GM12878 (cell line): ENCODE measurements around the gene SMG5. TPM values are rescaled to one million over a fixed set of nuclear protein-coding genes. Genes with fewer than 3 reads are reported as not detected.

ENCODE experiments used
- ATAC-seq: fragments of 200-7000 bp; cut with Tn5 transposase; 3 replicates; pipeline ENCODE4 v1.9.1; 2020; ENCODE audit warnings: mild to moderate bottlenecking, moderate library complexity
- BruUV-seq: library from RNA; stranded (reverse); fragments of 400-500 nt; replicated peaks from 2 replicates; lab custom pipeline; 2021; lab: Mats Ljungman, UMichigan
- CTCF ChIA-PET: fragments of 300-600 bp; sonication (Branson Sonifier 250); formaldehyde crosslinking; extraction: SDS; loops from one replicate; lab custom pipeline; 2021; ENCODE audit warnings: inconsistent platforms; lab: Yijun Ruan, JAX
- POLR2A ChIA-PET: fragments of 350-600 bp; formaldehyde crosslinking; extraction: SDS; loops from one replicate; lab custom pipeline; 2021; ENCODE audit warnings: inconsistent platforms; lab: Charles Lee
- RAD21 ChIA-PET: fragments of 300-600 bp; sonication (Branson Sonifier 250); formaldehyde crosslinking; loops from one replicate; lab custom pipeline; 2023; ENCODE audit warnings: antibody characterized with exemption; ENCODE audit not compliant: unreplicated experiment; lab: Charles Lee
- SMC1A ChIA-PET: fragments of 300-600 bp; sonication (Branson Sonifier 250); formaldehyde crosslinking; loops from one replicate; lab custom pipeline; 2023; ENCODE audit not compliant: unreplicated experiment, uncharacterized antibody; lab: Charles Lee
- DNase-seq: peaks from one replicate; pipeline ENCODE4 v3.0.0-alpha.2; 2011; ENCODE audit warnings: low read depth, low spot score
- FAIRE-seq: peaks from 3 replicates; lab custom pipeline; 2011; peaks lifted over from hg19 to GRCh38; lab: Jason Lieb, UNC
- H2AFZ ChIP-seq: 2 replicates; pipeline ENCODE4 v1.6.0; 2011; ENCODE audit warnings: low read depth, low read length, control low read depth; ENCODE audit not compliant: control insufficient read depth
- H3K27ac ChIP-seq: 2 replicates; pipeline ENCODE4 v1.5.1; 2011; ENCODE audit warnings: control low read depth; ENCODE audit not compliant: control insufficient read depth, insufficient read depth
- H3K27me3 ChIP-seq, 2 experiments: replicated peaks in 1 of 2; 2 replicates each; pipeline versions ENCODE4 v1.6.0 to v1.6.1; 2011; ENCODE audit warnings: low read length in 1 of 2; ENCODE audit not compliant: control insufficient read depth in 2 of 2, insufficient read depth in 2 of 2
- H3K36me3 ChIP-seq, 2 experiments: 2 replicates each; pipeline ENCODE4 v1.5.1; 2011; ENCODE audit warnings: low read length in 1 of 2; ENCODE audit not compliant: control insufficient read depth in 2 of 2, insufficient read depth in 2 of 2
- H3K4me1 ChIP-seq: 2 replicates; pipeline ENCODE4 v1.6.1; 2011; ENCODE audit warnings: mild to moderate bottlenecking, low read length, moderate library complexity, mixed read lengths; ENCODE audit not compliant: control insufficient read depth, insufficient read depth
- H3K4me2 ChIP-seq: 2 replicates; pipeline ENCODE4 v1.6.0; 2011; ENCODE audit warnings: control low read depth; ENCODE audit not compliant: control insufficient read depth, insufficient read depth
- H3K4me3 ChIP-seq: fragments of 200-600 bp; sonication (generic); 2 replicates; pipeline ENCODE4 v1.5.1; 2016
- H3K79me2 ChIP-seq: 2 replicates; pipeline ENCODE4 v1.6.0; 2011; ENCODE audit warnings: low read length; ENCODE audit not compliant: control insufficient read depth, insufficient read depth
- H3K9ac ChIP-seq: 2 replicates; pipeline ENCODE4 v1.8.0; 2011; ENCODE audit warnings: low read length, control low read depth, mixed read lengths; ENCODE audit not compliant: control insufficient read depth, insufficient read depth
- H3K9me3 ChIP-seq: replicated peaks from 3 replicates; pipeline ENCODE4 v1.5.1; 2011; ENCODE audit warnings: mild to moderate bottlenecking, low read length; ENCODE audit not compliant: control insufficient read depth, insufficient read depth
- H4K20me1 ChIP-seq: 2 replicates; pipeline ENCODE4 v1.6.0; 2011; ENCODE audit not compliant: control insufficient read depth, insufficient read depth
- CBX3 ChIP-seq: fragments of 200-600 bp; sonication (generic); IDR thresholded peaks from 2 replicates; pipeline ENCODE4 v1.6.1; 2016; ENCODE audit warnings: low read depth, borderline replicate concordance
- CBX5 ChIP-seq: sonication (generic); IDR thresholded peaks from 2 replicates; pipeline ENCODE4 v1.6.1; 2016; ENCODE audit warnings: low read depth, moderate library complexity, mild to moderate bottlenecking, inconsistent platforms
- EGR1 ChIP-seq, 2 experiments: IDR thresholded peaks; 1 replicate in 1 of 2; 2 replicates in 1 of 2; pipeline ENCODE4 v1.6.1; 2011 to 2012; ENCODE audit warnings: low read depth in 2 of 2, low read length in 2 of 2, borderline replicate concordance in 1 of 2, mild to moderate bottlenecking in 1 of 2, moderate library complexity in 1 of 2
- LARP7 ChIP-seq: fragments of 450-650 bp; IDR thresholded peaks from 2 replicates; pipeline ENCODE4 v1.6.1; 2017; ENCODE audit warnings: mild to moderate bottlenecking
- STAT1 ChIP-seq: fragments of 450-650 bp; conservative IDR thresholded peaks from 2 replicates; pipeline ENCODE4 v1.6.1; 2014; ENCODE audit warnings: antibody characterized with exemption, mild to moderate bottlenecking
- SUPT20H ChIP-seq: IDR thresholded peaks from 2 replicates; pipeline ENCODE4 v1.6.1; 2011; ENCODE audit warnings: low read depth, mild to moderate bottlenecking, low read length, moderate library complexity, borderline replicate concordance; ENCODE audit not compliant: control insufficient read depth
- ZZZ3 ChIP-seq: IDR thresholded peaks from 2 replicates; pipeline ENCODE4 v1.6.1; 2011; ENCODE audit warnings: low read depth; ENCODE audit not compliant: control insufficient read depth, insufficient read length
- WGBS: methylation state at CpG from one replicate; pipeline ENCODE4 v1.1.6; 2016; ENCODE audit warnings: low lambda C conversion rate; ENCODE audit not compliant: insufficient replicate concordance, insufficient coverage; ENCODE audit errors: missing lambda C conversion rate; 5-methylcytosine and 5-hydroxymethylcytosine counted together
- in situ Hi-C: fragments of 300-500 bp; cut with MboI; formaldehyde crosslinking; loops from 9 replicates; pipeline ENCODE4 v1.14.3; 2018; ENCODE audit warnings: mixed read lengths
- intact Hi-C: fragments of 100-400 bp; cut with micrococcal nuclease; formaldehyde crosslinking; loops from one replicate; pipeline ENCODE4 v1.14.2; 2022; ENCODE audit not compliant: unreplicated experiment
- polyA plus RNA-seq, 11 experiments: library from polyadenylated mRNA; depleted of rRNA in 4 of 11; unstranded in 6 of 11; stranded (reverse) in 5 of 11; fragments of >200 nt; fragmentation: Nextera tagmentation in 4 of 11; fragmentation: Illumina TruSeq in 1 of 11; extraction: Ambion mirVana in 4 of 11; extraction: Trizol in 1 of 11; gene quantifications; 1 replicate in 1 of 11; 2 replicates in 10 of 11; pipeline versions ENCODE4 v1.2.1 to v1.2.3, GENCODE V29; 2011 to 2016; ENCODE audit warnings: inconsistent platforms in 2 of 11, missing spikeins in 2 of 11, low read depth in 1 of 11
- total RNA-seq, 4 experiments: library from RNA; depleted of rRNA in 3 of 4; stranded (reverse); fragments of >200 nt in 3 of 4; fragmentation: Illumina TruSeq in 1 of 4; extraction: Trizol in 1 of 4; gene quantifications; 2 replicates each; pipeline versions ENCODE4 v1.2.1 to v1.2.3, GENCODE V29; 2013 to 2021
- TF ChIP-seq, protein P1 (sequence below): fragments of 450-650 bp; formaldehyde crosslinking; IDR thresholded peaks from 2 replicates; pipeline ENCODE4 v1.4.0; 2020; ENCODE audit warnings: mild to moderate bottlenecking, moderate library complexity

SMG5 gene
- total and polyA plus RNA-seq, 10 of the 15 experiments (the other 5 are each of a cell fraction or from before 2014, with no cell fraction given): 0.76 to 61.5 (median 48.8) TPM

DNA sequence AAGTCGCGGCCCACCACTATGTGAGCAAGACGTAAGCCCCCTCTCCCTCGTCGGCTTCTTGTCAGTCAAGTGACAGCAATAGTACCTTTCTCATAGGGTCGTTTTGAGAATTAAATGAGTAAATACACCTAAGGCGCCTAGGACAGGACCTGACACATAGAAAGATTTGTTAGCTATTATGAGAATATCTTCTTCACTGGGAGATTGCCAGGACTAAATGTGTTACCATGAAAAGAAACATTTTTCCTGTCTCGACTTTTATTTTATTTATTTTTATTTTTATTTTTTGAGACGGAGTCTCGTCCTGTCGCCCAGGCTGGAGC lies 69.0 kb downstream of the SMG5 start:
- H3K4me1 ChIP-seq: peaks cover 14% of the 10 kb centered on the region
- H2AFZ ChIP-seq: peak overlapping the region; percentile 100; the same call in 1 of the 2 replicates
- peak overlapping the region; percentile 99 for H3K9ac ChIP-seq
- TF ChIP-seq LARP7: no peak
- no peak for TF ChIP-seq STAT1
- TF ChIP-seq, protein P1, sequence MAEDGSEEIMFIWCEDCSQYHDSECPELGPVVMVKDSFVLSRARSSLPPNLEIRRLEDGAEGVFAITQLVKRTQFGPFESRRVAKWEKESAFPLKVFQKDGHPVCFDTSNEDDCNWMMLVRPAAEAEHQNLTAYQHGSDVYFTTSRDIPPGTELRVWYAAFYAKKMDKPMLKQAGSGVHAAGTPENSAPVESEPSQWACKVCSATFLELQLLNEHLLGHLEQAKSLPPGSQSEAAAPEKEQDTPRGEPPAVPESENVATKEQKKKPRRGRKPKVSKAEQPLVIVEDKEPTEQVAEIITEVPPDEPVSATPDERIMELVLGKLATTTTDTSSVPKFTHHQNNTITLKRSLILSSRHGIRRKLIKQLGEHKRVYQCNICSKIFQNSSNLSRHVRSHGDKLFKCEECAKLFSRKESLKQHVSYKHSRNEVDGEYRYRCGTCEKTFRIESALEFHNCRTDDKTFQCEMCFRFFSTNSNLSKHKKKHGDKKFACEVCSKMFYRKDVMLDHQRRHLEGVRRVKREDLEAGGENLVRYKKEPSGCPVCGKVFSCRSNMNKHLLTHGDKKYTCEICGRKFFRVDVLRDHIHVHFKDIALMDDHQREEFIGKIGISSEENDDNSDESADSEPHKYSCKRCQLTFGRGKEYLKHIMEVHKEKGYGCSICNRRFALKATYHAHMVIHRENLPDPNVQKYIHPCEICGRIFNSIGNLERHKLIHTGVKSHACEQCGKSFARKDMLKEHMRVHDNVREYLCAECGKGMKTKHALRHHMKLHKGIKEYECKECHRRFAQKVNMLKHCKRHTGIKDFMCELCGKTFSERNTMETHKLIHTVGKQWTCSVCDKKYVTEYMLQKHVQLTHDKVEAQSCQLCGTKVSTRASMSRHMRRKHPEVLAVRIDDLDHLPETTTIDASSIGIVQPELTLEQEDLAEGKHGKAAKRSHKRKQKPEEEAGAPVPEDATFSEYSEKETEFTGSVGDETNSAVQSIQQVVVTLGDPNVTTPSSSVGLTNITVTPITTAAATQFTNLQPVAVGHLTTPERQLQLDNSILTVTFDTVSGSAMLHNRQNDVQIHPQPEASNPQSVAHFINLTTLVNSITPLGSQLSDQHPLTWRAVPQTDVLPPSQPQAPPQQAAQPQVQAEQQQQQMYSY (CRISPR knock-in tag): no peak
- no peak for TF ChIP-seq CBX5
- TF ChIP-seq CBX3: no peak
- TF ChIP-seq ZZZ3: no peak
- no peak for TF ChIP-seq SUPT20H
- TF ChIP-seq EGR1 (IDR thresholded peaks at IDR 0.05; ENCODE audit: borderline replicate concordance in 1 of 2, low read depth in 2 of 2, low read length in 2 of 2): no peak
- no peak; the same call in 1 of the 3 replicates for ATAC-seq
- ChIA-PET POLR2A (interaction anchor here (1.0 to 8.2 kb wide), 8 partner anchors 11 to 124 kb away, joined by 3 to 139 read pairs (median 14); partner anchors contain the start of genes CCT3, SEMA4A, SLC25A44 and SMG5), SMC1A (interaction anchor here (0.5 to 4.7 kb wide), 14 partner anchors 10 to 87 kb away, joined by 3 to 50 read pairs (median 6); partner anchors contain the start of genes SEMA4A and SLC25A44), RAD21 (interaction anchor here (0.8 to 6.0 kb wide), 12 partner anchors 10 to 244 kb away, joined by 3 to 65 read pairs (median 4); partner anchors contain the start of genes SLC25A44 and TMEM79), CTCF (interaction anchor here (1.0 to 3.3 kb wide), 8 partner anchors 10 to 117 kb away, joined by 3 to 45 read pairs (median 6); partner anchors contain the start of gene SLC25A44)
- intact Hi-C loops (no loop called here), in situ Hi-C loops (no loop called here)
- FAIRE-seq: no peak
- H3K4me2 ChIP-seq: peak overlapping the region; percentile 90
- DNase-seq: no peak
- peak overlapping the region; percentile 96 for H3K4me3 ChIP-seq
- H3K79me2 ChIP-seq: peaks cover 23% of the 10 kb centered on the region
- no TSS peak for BruUV-seq
- no peaks in the 10 kb centered on the region for H3K27me3 ChIP-seq
- WGBS: 5% methylated on average over 11 of the region's 11 CpGs
- H4K20me1 ChIP-seq: no peaks in the 10 kb centered on the region
- peaks cover 9 to 10% of the 10 kb centered on the region in 2 experiments for H3K36me3 ChIP-seq
- no peaks in the 10 kb centered on the region for H3K9me3 ChIP-seq
- H3K27ac ChIP-seq: peak overlapping the region; percentile 99
